ENCODE measurements around the gene ELF1. TPM values are rescaled to one million over a fixed set of nuclear protein-coding genes. Genes with fewer than 3 reads are reported as not detected.
A peak's percentile ranks its signal among the peaks of the same experiment; 100 is the strongest.

ELF1 gene
- total and polyA plus RNA-seq, 2 of the 8 experiments (the other 6 are each of a cell fraction or from before 2014, with no cell fraction given) = 5.6 to 18.2 TPM

DNA sequence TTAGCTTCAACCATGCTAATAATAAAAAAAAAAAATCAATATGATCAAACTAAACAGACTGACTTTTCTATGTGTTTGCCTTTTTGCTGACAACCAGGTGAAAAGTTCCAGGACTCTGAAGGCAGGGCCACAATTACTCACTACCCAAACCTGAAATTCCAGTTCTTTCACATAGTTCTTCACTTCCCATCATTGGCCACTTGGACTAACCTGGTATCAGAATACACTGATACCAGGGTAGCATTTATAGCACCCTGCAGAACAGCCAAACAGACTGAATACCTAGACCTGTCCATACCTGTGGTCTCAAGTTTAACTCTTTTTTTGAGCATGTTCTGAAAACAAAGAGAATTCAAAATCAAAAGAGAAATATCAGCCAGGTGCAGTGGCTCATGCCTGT, 25.1 kb downstream of the ELF1 start:
- POLR2A ChIA-PET (ENCODE audit: partially characterized antibody) = interaction anchor here (1.5 to 1.9 kb wide), 2 partner anchors 18 to 66 kb away, joined by 5 read pairs; no protein-coding TSS in a partner anchor
- no peak overlapping the region for H2BK5ac ChIP-seq (ENCODE audit: low read depth, low read length)
- H2AFZ ChIP-seq (ENCODE audit: low read length) = no peak overlapping the region
- DNase-seq (ENCODE audit: low read depth in 1 of 2, low spot score in 2 of 2) (no peak), FAIRE-seq (peak; percentile 79)
- no peak overlapping the region for H2BK15ac ChIP-seq (ENCODE audit: low read length)
- no peaks in the 10 kb centered on the region for H3K79me1 ChIP-seq (ENCODE audit: low read depth, low read length)
- H3K27ac ChIP-seq (ENCODE audit: low read depth, low read length) = no peak overlapping the region; the same call in 1 of the 2 replicates
- CTCF ChIA-PET (ENCODE audit: partially characterized antibody) = interaction anchor here (1.4 to 1.5 kb wide), 2 partner anchors 9 to 20 kb away, joined by 7 to 9 read pairs; no protein-coding TSS in a partner anchor
- no peak overlapping the region for H4K5ac ChIP-seq (ENCODE audit: insufficient read length, low read depth, low read length)
- no peaks in the 10 kb centered on the region for H3K9me3 ChIP-seq (ENCODE audit: insufficient read depth in 2 of 2, low read depth in 1 of 2, low read length in 1 of 2)
- no peak overlapping the region for H2BK20ac ChIP-seq (ENCODE audit: low read length)
- H3K14ac ChIP-seq (ENCODE audit: insufficient read length) = no peak overlapping the region
- no peak overlapping the region for H3K4me3 ChIP-seq (ENCODE audit: extremely low read depth in 1 of 4, insufficient read depth in 2 of 4, low read depth in 3 of 4, low read length in 4 of 4)
- H3K56ac ChIP-seq (replicated peaks; ENCODE audit: insufficient read length, low read depth, low read length) = no peak overlapping the region
- no peak overlapping the region for H4K8ac ChIP-seq (ENCODE audit: extremely low read depth, insufficient read depth, low read length)
- no peaks in the 10 kb centered on the region for H3K27me3 ChIP-seq (replicated peaks in 1 of 4; ENCODE audit: control insufficient read depth in 3 of 4, extremely low read depth in 1 of 4, insufficient read depth in 3 of 4, low read length in 3 of 4)
- no peak overlapping the region for H3K23ac ChIP-seq (ENCODE audit: insufficient read length)
- H2BK12ac ChIP-seq (ENCODE audit: low read depth, low read length) = no peak overlapping the region
- H3K36me3 ChIP-seq (ENCODE audit: control insufficient read depth in 2 of 4, insufficient read depth in 4 of 4, low read length in 3 of 4) = 0 out of 8 replicates have a peak, but pooled peaks cover 0 to 2% (median 0%) of the 10 kb centered on the region in 4 experiments
- H3K79me2 ChIP-seq (ENCODE audit: control insufficient read depth in 1 of 2, insufficient read depth in 2 of 2, low read length in 2 of 2) = no peaks in the 10 kb centered on the region
- no peak overlapping the region for H2BK120ac ChIP-seq (replicated peaks; ENCODE audit: low read depth, low read length)
- TF ChIP-seq SIRT6 (IDR thresholded peaks at IDR 0.05; ENCODE audit: low read length) (no peak), TEAD4 (IDR thresholded peaks at IDR 0.05; ENCODE audit: low read depth, low read length) (no peak), JUND (IDR thresholded peaks at IDR 0.05; ENCODE audit: low read length) (0 out of 2 replicates have a peak, but pooled peaks have one; percentile 30), SP1 (IDR thresholded peaks at IDR 0.05; ENCODE audit: low read depth, low read length) (peak; percentile 79)
- TF ChIP-seq, protein P1, sequence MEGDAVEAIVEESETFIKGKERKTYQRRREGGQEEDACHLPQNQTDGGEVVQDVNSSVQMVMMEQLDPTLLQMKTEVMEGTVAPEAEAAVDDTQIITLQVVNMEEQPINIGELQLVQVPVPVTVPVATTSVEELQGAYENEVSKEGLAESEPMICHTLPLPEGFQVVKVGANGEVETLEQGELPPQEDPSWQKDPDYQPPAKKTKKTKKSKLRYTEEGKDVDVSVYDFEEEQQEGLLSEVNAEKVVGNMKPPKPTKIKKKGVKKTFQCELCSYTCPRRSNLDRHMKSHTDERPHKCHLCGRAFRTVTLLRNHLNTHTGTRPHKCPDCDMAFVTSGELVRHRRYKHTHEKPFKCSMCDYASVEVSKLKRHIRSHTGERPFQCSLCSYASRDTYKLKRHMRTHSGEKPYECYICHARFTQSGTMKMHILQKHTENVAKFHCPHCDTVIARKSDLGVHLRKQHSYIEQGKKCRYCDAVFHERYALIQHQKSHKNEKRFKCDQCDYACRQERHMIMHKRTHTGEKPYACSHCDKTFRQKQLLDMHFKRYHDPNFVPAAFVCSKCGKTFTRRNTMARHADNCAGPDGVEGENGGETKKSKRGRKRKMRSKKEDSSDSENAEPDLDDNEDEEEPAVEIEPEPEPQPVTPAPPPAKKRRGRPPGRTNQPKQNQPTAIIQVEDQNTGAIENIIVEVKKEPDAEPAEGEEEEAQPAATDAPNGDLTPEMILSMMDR (IDR thresholded peaks at IDR 0.05; ENCODE audit: control extremely low read depth in 1 of 3, insufficient read depth in 1 of 3, low read depth in 1 of 3, low read length in 3 of 3) = peak in 1 of 3 experiments; percentile 11; a peak in 1 of 4 replicates
- no peak overlapping the region for H3K9ac ChIP-seq (replicated peaks in 1 of 4; ENCODE audit: extremely low read depth in 1 of 4, low read depth in 3 of 4, low read length in 3 of 4)
- no peaks in the 10 kb centered on the region for H4K20me1 ChIP-seq (replicated peaks in 1 of 2; ENCODE audit: control insufficient read depth in 1 of 2, insufficient read depth in 2 of 2, low read length in 2 of 2)
- no peak overlapping the region for H3K4ac ChIP-seq (replicated peaks; ENCODE audit: insufficient read length, low read depth, low read length)
- H3K23me2 ChIP-seq (ENCODE audit: low read depth, low read length) = no peaks in the 10 kb centered on the region
- H4K91ac ChIP-seq (replicated peaks; ENCODE audit: insufficient read length, low read length) = no peak overlapping the region
- no peak overlapping the region for H3K4me2 ChIP-seq (ENCODE audit: insufficient read depth in 1 of 2, low read depth in 2 of 2, low read length in 2 of 2)
- H3K18ac ChIP-seq (ENCODE audit: extremely low read depth, low read length) = no peak overlapping the region
- H2AK5ac ChIP-seq (ENCODE audit: low read depth, low read length) = no peak overlapping the region
- H3K4me1 ChIP-seq (replicated peaks in 1 of 4; ENCODE audit: control insufficient read depth in 3 of 4, insufficient read depth in 4 of 4, low read length in 3 of 4) = peaks cover 0 to 6% (median 3%) of the 10 kb centered on the region in 4 experiments; a peak in 3 of 7 replicates
